Neural cell (in vitro differentiated cells): ENCODE results near the gene TSPAN33.

Experiments used
- CTCF ChIP-seq: fragments of 450-650 bp; IDR thresholded peaks from 2 replicates; pipeline ENCODE4 v1.5.1; 2014; ENCODE audit warnings: antibody characterized with exemption, mild to moderate bottlenecking, moderate library complexity; ENCODE audit not compliant: poor library complexity, severe bottlenecking
- EP300 ChIP-seq: fragments of 450-650 bp; conservative IDR thresholded peaks from 2 replicates; pipeline ENCODE4 v1.6.1; 2014; ENCODE audit warnings: antibody characterized with exemption, mild to moderate bottlenecking, moderate library complexity; ENCODE audit not compliant: poor library complexity, severe bottlenecking
- EZH2 ChIP-seq: fragments of 200-600, 300-800 bp; shearing (Covaris generic), sonication (generic); IDR thresholded peaks from 2 replicates; pipeline ENCODE4 v1.6.1; 2014; ENCODE audit warnings: antibody characterized with exemption, low read length, borderline replicate concordance, mild to moderate bottlenecking; ENCODE audit not compliant: insufficient read depth, poor library complexity, severe bottlenecking
- MXI1 ChIP-seq: fragments of 450-650 bp; conservative IDR thresholded peaks from 2 replicates; pipeline ENCODE4 v1.6.1; 2014; ENCODE audit warnings: antibody characterized with exemption, mild to moderate bottlenecking; ENCODE audit not compliant: poor library complexity, severe bottlenecking
- POLR2AphosphoS5 ChIP-seq: IDR thresholded peaks from 2 replicates; pipeline ENCODE4 v1.6.1; 2012
- RAD21 ChIP-seq: fragments of 450-650 bp; conservative IDR thresholded peaks from 2 replicates; pipeline ENCODE4 v1.6.1; 2014; ENCODE audit warnings: antibody characterized with exemption, mild to moderate bottlenecking, moderate library complexity
- SMC3 ChIP-seq: fragments of 450-650 bp; conservative IDR thresholded peaks from 2 replicates; pipeline ENCODE4 v1.6.1; 2014; ENCODE audit warnings: antibody characterized with exemption, mild to moderate bottlenecking, moderate library complexity; ENCODE audit not compliant: poor library complexity
- TAF1 ChIP-seq: IDR thresholded peaks from 2 replicates; pipeline ENCODE4 v1.6.1; 2012; ENCODE audit warnings: low read depth

GRCh38 chr7:129166745-129167144 is 22.2 kb downstream of the TSPAN33 start:
- TF ChIP-seq TAF1 (no peak), POLR2AphosphoS5 (no peak), CTCF (no peak), EZH2 (no peak), RAD21 (no peak), EP300 (no peak), MXI1 (no peak), SMC3 (no peak)
